Astrocyte (in vitro differentiated cells and primary cell): ENCODE measurements around the gene CTSW.

Source experiments
- CTCF ChIP-seq: IDR thresholded peaks from 2 replicates; pipeline ENCODE4 v1.5.1; 2011; ENCODE audit warnings: low read depth, mild to moderate bottlenecking, inconsistent platforms, low read length, moderate library complexity; ENCODE audit not compliant: insufficient read depth
- EZH2 ChIP-seq: IDR thresholded peaks from 2 replicates; pipeline ENCODE4 v1.6.1; 2012; ENCODE audit warnings: mild to moderate bottlenecking, low read length, inconsistent platforms; ENCODE audit not compliant: insufficient read depth

- TF ChIP-seq EZH2 (no peak), CTCF (no peak)
These were observed 40.1 kb downstream of the CTSW start for GRCh38 chr11:65919573-65920371.
